Right cardiac atrium (tissue), 5 donors: Measurements from ENCODE around the gene PLA2G2D. TPM values are rescaled to one million over a fixed set of nuclear protein-coding genes. Genes with fewer than 3 reads are reported as not detected.

ENCODE experiments used
- polyA plus RNA-seq: library from polyadenylated mRNA; stranded (reverse); fragments of 200-250 nt; gene quantifications from one replicate; pipeline ENCODE4 v1.2.3, GENCODE V29; 2013
- total RNA-seq, 4 donors: library from RNA; stranded (reverse); fragmentation: NEBNext Ultra II Directional; extraction: Animal tissue kit (Norgen Biotek cat#: 25700); gene quantifications; one replicate each; pipeline ENCODE4 v1.2.1, GENCODE V29; 2021
- donor health status: healthy with polysubstance abuse.
- donor health status: DM: no; HTN: yes; CAD: no.
- donor health status: DM: no; HTN: no; CAD: no.
- donor health status: DM: no; HTN: yes; CAD: no; lungs with severe emphysema.
- donor health status: DM: yes; HTN: yes; CAD: no.

Gene PLA2G2D
- total and polyA plus RNA-seq, 5 donors: not detected

Other genes starting within 250 kb of the PLA2G2D start
- gene OTUD3, start 237.1 kb downstream of the PLA2G2D start, total RNA-seq: 1 to 10 TPM; 4.1 to 6.2 (median 5.1) TPM
- gene OTUD3, start 237.1 kb downstream of the PLA2G2D start, polyA plus RNA-seq: 2.8 TPM
- not detected for gene PLA2G2E, start 195.9 kb downstream of the PLA2G2D start, total RNA-seq
- gene PLA2G2E, start 195.9 kb downstream of the PLA2G2D start, polyA plus RNA-seq: not detected
- gene PLA2G2A, start 139.9 kb downstream of the PLA2G2D start, total RNA-seq: 100 to 1,000 TPM; 134 to 996 (median 625) TPM
- gene PLA2G2A, start 139.9 kb downstream of the PLA2G2D start, polyA plus RNA-seq: 1,085 TPM
- gene PLA2G5, start 49.3 kb downstream of the PLA2G2D start, total RNA-seq: 100 to 1,000 TPM in 2 of 4 donors, 10 to 100 TPM in 2; 91.6 to 122 (median 101) TPM
- 165 TPM for gene PLA2G5, start 49.3 kb downstream of the PLA2G2D start, polyA plus RNA-seq
- not detected for gene PLA2G2F, start 19.8 kb upstream of the PLA2G2D start, total RNA-seq
- gene PLA2G2F, start 19.8 kb upstream of the PLA2G2D start, polyA plus RNA-seq: not detected
- gene UBXN10, start 66.6 kb upstream of the PLA2G2D start, total RNA-seq: 1 to 10 TPM; 4.7 to 6.3 (median 5.5) TPM
- 3.2 TPM for gene UBXN10, start 66.6 kb upstream of the PLA2G2D start, polyA plus RNA-seq
- gene PLA2G2C, start 67.0 kb upstream of the PLA2G2D start, total RNA-seq: under 1 TPM in 1 of 4 donors, not detected in 3; 0.31 TPM
- 0.02 TPM for gene PLA2G2C, start 67.0 kb upstream of the PLA2G2D start, polyA plus RNA-seq
- gene VWA5B1, start 171.3 kb upstream of the PLA2G2D start, total RNA-seq: under 1 TPM; 0.18 to 0.51 (median 0.25) TPM
- 0.18 TPM for gene VWA5B1, start 171.3 kb upstream of the PLA2G2D start, polyA plus RNA-seq